Liver (tissue), 9 donors: ENCODE measurements around the gene SUPT16H. TPM values are rescaled to one million over a fixed set of nuclear protein-coding genes. Genes with fewer than 3 reads are reported as not detected.

Source experiments
- DNase-seq: peaks from one replicate; pipeline ENCODE4 v3.0.0-alpha.2; 2017; ENCODE audit warnings: low spot score
- H3K27ac ChIP-seq, 2 donors: one replicate each; pipeline ENCODE4 v1.7.0; 2013; ENCODE audit warnings: inconsistent platforms in 2 of 2, low read length in 2 of 2, control low read depth in 1 of 2, low read depth in 1 of 2, mild to moderate bottlenecking in 1 of 2
- H3K27me3 ChIP-seq, 4 donors: one replicate each; pipeline versions ENCODE4 v1.6.1 to v1.7.0; 2013; ENCODE audit warnings: low read length in 3 of 4, inconsistent platforms in 1 of 4, mild to moderate bottlenecking in 1 of 4, moderate library complexity in 1 of 4; ENCODE audit not compliant: control insufficient read depth in 4 of 4, insufficient read depth in 4 of 4
- H3K36me3 ChIP-seq, 4 donors: one replicate each; pipeline versions ENCODE4 v1.6.1 to v1.7.0; 2013; ENCODE audit warnings: low read length in 3 of 4, mild to moderate bottlenecking in 3 of 4, low read depth in 1 of 4, moderate library complexity in 1 of 4; ENCODE audit not compliant: control insufficient read depth in 4 of 4, insufficient read depth in 3 of 4
- H3K4me1 ChIP-seq, 4 donors: one replicate each; pipeline versions ENCODE4 v1.6.1 to v1.7.0; 2013; ENCODE audit warnings: low read length in 3 of 4, mild to moderate bottlenecking in 3 of 4, moderate library complexity in 1 of 4; ENCODE audit not compliant: control insufficient read depth in 4 of 4, insufficient read depth in 4 of 4
- H3K4me3 ChIP-seq, 3 donors: one replicate each; pipeline versions ENCODE4 v1.6.1 to v1.7.0; 2013; ENCODE audit warnings: low read length in 3 of 3, control low read depth in 1 of 3, low read depth in 1 of 3, mild to moderate bottlenecking in 1 of 3
- H3K9ac ChIP-seq, 2 donors: one replicate each; pipeline ENCODE4 v1.7.0; 2013; ENCODE audit warnings: low read length in 2 of 2, mild to moderate bottlenecking in 2 of 2, moderate library complexity in 2 of 2, control low read depth in 1 of 2, low read depth in 1 of 2
- H3K9me3 ChIP-seq, 4 donors: one replicate each; pipeline versions ENCODE4 v1.6.1 to v1.7.0; 2013; ENCODE audit warnings: low read length in 3 of 4; ENCODE audit not compliant: control insufficient read depth in 4 of 4
- ATF3 ChIP-seq: IDR thresholded peaks from 2 replicates; pipeline ENCODE4 v1.6.1; 2016; ENCODE audit warnings: antibody characterized with exemption
- EGR1 ChIP-seq, 2 donors: IDR thresholded peaks; 2 replicates each; pipeline ENCODE4 v1.6.1; 2016 to 2018; ENCODE audit warnings: antibody characterized with exemption in 2 of 2, low read depth in 2 of 2
- FOXA1 ChIP-seq: IDR thresholded peaks from 2 replicates; pipeline ENCODE4 v1.6.1; 2016; ENCODE audit warnings: antibody characterized with exemption
- FOXA2 ChIP-seq: IDR thresholded peaks from 2 replicates; pipeline ENCODE4 v1.6.1; 2016; ENCODE audit warnings: antibody characterized with exemption
- GABPA ChIP-seq, 2 donors: IDR thresholded peaks in 1 of 2; conservative IDR thresholded peaks in 1 of 2; 2 replicates each; pipeline ENCODE4 v1.6.1; 2016; ENCODE audit warnings: antibody characterized with exemption in 2 of 2, mild to moderate bottlenecking in 1 of 2, moderate library complexity in 1 of 2
- HNF4A ChIP-seq, 2 donors: conservative IDR thresholded peaks; 2 replicates each; pipeline ENCODE4 v1.6.1; 2016; ENCODE audit warnings: antibody characterized with exemption in 2 of 2, mild to moderate bottlenecking in 2 of 2
- HNF4G ChIP-seq: IDR thresholded peaks from 2 replicates; pipeline ENCODE4 v1.6.1; 2016; ENCODE audit warnings: antibody characterized with exemption
- MAX ChIP-seq: IDR thresholded peaks from 2 replicates; pipeline ENCODE4 v1.6.1; 2016; ENCODE audit warnings: antibody characterized with exemption
- NR2F2 ChIP-seq: IDR thresholded peaks from 2 replicates; pipeline ENCODE4 v1.6.1; 2016; ENCODE audit warnings: antibody characterized with exemption
- RAD21 ChIP-seq, 2 donors: IDR thresholded peaks; 2 replicates each; pipeline ENCODE4 v1.6.1; 2016; ENCODE audit warnings: antibody characterized with exemption in 2 of 2, mild to moderate bottlenecking in 2 of 2
- REST ChIP-seq: IDR thresholded peaks from 2 replicates; pipeline ENCODE4 v1.6.1; 2016; ENCODE audit warnings: antibody characterized with exemption, mild to moderate bottlenecking
- RXRA ChIP-seq, 2 donors: IDR thresholded peaks; 2 replicates each; pipeline ENCODE4 v1.6.1; 2017 to 2018; ENCODE audit warnings: antibody characterized with exemption in 2 of 2, mild to moderate bottlenecking in 1 of 2
- SP1 ChIP-seq: IDR thresholded peaks from 2 replicates; pipeline ENCODE4 v1.6.1; 2018; ENCODE audit warnings: antibody characterized with exemption, mild to moderate bottlenecking
- TAF1 ChIP-seq: conservative IDR thresholded peaks from 2 replicates; pipeline ENCODE4 v1.6.1; 2016; ENCODE audit warnings: antibody characterized with exemption, mild to moderate bottlenecking
- YY1 ChIP-seq: IDR thresholded peaks from 2 replicates; pipeline ENCODE4 v1.6.1; 2016; ENCODE audit warnings: antibody characterized with exemption, mild to moderate bottlenecking
- ZBTB33 ChIP-seq: IDR thresholded peaks from 2 replicates; pipeline ENCODE4 v1.6.1; 2016; ENCODE audit warnings: antibody characterized with exemption
- WGBS: extraction: QIAGEN DNeasy Blood & Tissue Kit; methylation state at CpG from one replicate; pipeline ENCODE4 v1.1.7; 2013; 5-methylcytosine and 5-hydroxymethylcytosine counted together
- polyA plus RNA-seq, 2 donors: library from polyadenylated mRNA; stranded (reverse) in 1 of 2; unstranded in 1 of 2; fragments of 200-250 nt in 1 of 2; fragments of >200 nt in 1 of 2; fragmentation: Nextera tagmentation in 1 of 2; extraction: Ambion mirVana in 1 of 2; gene quantifications; one replicate each; pipeline versions ENCODE4 v1.2.1 to v1.2.3, GENCODE V29; 2013 to 2015
- total RNA-seq, 2 donors: library from RNA; depleted of rRNA; stranded (reverse); fragments of >200 nt; gene quantifications; one replicate each; pipeline ENCODE4 v1.2.3, GENCODE V29; 2014
- donor health status: healthy.
- donor health status: healthy.
- donor health status: healthy.
- donor health status: healthy.
- donor health status: healthy.

The SUPT16H gene
- total and polyA plus RNA-seq, 4 donors = 18.6 to 51.6 (median 23.9) TPM

- TF ChIP-seq REST (no peak), YY1 (no peak), RAD21 (IDR thresholded peaks at IDR 0.05) (no peak), HNF4A (conservative IDR thresholded peaks at IDR 0.05) (no peak)
These were observed 1.7 kb downstream of the SUPT16H start (continued) for GRCh38 chr14:21382095-21382494.

- Histone ChIP-seq H3K36me3 (peaks cover 0 to 2% (median 0%) of the 10 kb centered on the region in 4 donors), H3K4me1 (peaks cover 0 to 15% (median 10%) of the 10 kb centered on the region in 4 donors), H3K27ac (no peak overlapping the region), H3K27me3 (no peaks in the 10 kb centered on the region), H3K4me3 (no peak overlapping the region), H3K9ac (no peak overlapping the region), H3K9me3 (no peaks in the 10 kb centered on the region)
- TF ChIP-seq GABPA (IDR thresholded peaks at IDR 0.05 in 1 of 2, conservative IDR thresholded peaks at IDR 0.05 in 1 of 2) (no peak), SP1 (no peak), ZBTB33 (no peak), REST (no peak), FOXA2 (no peak), MAX (no peak), ATF3 (no peak), HNF4G (no peak), HNF4A (conservative IDR thresholded peaks at IDR 0.05) (no peak), RAD21 (IDR thresholded peaks at IDR 0.05) (no peak), YY1 (no peak), NR2F2 (no peak), RXRA (IDR thresholded peaks at IDR 0.05) (no peak), EGR1 (IDR thresholded peaks at IDR 0.05; ENCODE audit: low read depth in 2 of 2) (no peak), FOXA1 (no peak), TAF1 (no peak)
- no peak for DNase-seq
- WGBS = 94% methylated on average over 6 of the region's 6 CpGs
These were observed 4.5 kb downstream of the SUPT16H start for GRCh38 chr14:21379338-21379737.
